Right hindlimb (tissue), 1 donor: Measurements from ENCODE around the gene OPN1SW.

Source experiments
- DNase-seq: peaks from one replicate; pipeline ENCODE4 v3.0.0-alpha.2; 2018

Gene OPN1SW

DNA sequence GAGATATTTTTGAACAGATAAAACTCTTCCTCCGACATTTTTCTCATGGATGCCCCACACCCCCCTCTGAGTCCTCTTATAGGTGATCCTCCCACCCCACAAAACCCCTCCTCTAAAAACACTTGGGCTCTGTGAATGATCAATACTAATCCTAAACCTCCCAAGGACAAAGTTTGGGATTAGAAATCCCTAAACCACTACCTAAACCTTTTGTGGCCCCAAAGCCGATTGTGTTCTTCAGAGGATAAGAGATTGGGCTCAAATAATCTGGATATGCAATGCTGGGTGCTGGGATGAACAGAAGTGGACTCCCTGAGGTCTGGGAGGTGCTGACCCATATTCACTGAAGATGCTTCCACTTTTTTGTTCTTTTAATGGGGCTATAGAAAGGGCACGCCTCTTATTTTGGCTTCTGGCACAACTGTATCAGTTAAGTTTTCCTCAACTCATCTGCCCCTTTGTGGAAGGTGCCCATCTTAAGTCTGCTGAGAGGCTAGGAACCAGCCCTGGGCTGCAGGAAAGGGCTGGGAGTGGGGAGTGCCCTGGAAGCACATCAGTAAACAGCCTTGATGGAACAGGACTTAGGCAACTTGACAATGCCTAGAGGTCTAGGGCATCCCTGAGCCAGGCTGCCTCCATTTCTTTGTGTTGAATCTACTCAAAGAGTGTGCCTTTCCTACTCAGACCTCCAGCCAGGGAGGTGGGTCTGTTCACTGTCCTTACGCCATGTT is at the start of gene OPN1SW:
Gene OPN1SW (minus strand): TSS at position 51 of the 731 bp plus-strand sequence. CDS start 13 bp downstream, at position 38.
- no peak for DNase-seq

DNA sequence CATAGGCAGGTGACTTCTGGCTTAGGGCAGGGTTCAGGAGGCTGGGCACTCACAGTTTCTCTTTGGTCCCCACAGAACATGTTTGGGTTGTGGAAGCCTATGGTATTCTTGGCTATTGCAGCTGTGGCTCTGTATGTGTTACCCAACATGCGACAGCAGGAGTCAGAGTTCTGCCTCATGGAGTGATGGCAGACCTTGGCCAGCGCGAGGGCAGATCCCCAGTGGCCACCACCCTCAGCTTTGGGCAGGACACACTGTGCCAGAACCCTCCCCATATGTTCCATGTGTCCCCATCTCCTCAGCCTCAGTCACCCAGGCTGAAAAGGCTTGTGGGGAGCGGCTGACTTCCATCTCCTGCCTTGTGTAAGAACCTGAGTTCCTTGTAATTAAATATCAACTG is 46.1 kb upstream of the OPN1SW start:
- no peak for DNase-seq

- no peak for DNase-seq
These were observed 43.1 kb upstream of the OPN1SW start for GRCh38 chr7:128818694-128819093.

- no peak for DNase-seq
These were observed 39.8 kb upstream of the OPN1SW start for GRCh38 chr7:128815289-128815942.

DNA sequence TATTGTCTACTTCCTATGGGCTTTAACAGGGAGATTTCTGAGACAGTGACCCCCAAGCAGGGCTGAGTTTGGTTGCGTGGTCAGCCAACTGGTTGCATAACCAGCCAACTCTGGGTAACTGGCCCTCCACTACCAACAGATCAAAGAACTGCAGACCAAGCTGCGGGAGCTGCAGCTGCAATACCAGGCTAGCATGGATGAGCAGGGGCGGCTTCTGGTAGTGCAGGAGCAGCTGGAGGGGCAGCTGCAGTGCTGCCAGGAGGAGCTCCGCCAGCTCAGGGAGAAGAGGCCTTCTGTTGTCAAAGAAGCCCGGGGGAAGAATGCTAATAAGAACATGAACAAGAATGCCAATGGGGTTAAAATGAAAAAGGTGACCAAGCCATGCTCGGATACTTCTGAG is 38.9 kb upstream of the OPN1SW start:
- DNase-seq: peak; percentile 70

- DNase-seq: no peak
These were observed 37.0 kb upstream of the OPN1SW start for GRCh38 chr7:128812514-128813168.

- DNase-seq: no peak
These were observed 36.2 kb upstream of the OPN1SW start for GRCh38 chr7:128811631-128812430.

- DNase-seq: no peak
These were observed 35.4 kb upstream of the OPN1SW start for GRCh38 chr7:128810997-128811396.

- no peak for DNase-seq
These were observed 34.9 kb upstream of the OPN1SW start for GRCh38 chr7:128810473-128810872.

DNA sequence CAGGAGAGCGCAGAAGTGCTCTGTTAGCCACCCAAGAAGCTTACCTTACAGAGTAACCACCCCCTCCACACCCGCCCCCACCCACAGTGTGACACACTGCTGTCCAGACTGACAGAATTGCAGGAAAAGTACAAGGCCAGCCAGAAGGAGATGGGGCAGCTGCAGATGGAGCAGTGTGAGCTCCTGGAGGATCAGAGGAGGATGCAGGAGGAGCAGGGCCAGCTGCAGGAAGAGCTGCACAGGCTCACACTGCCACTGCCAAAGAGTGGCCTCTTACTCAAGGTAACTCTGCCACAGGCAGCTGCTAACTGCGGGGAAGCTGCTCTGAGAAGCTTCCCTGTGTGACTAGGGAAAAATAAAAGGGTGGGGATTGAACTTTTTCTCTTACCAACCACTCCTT is 33.8 kb upstream of the OPN1SW start:
- DNase-seq: no peak

- peak; percentile 60 for DNase-seq
These were observed 31.6 kb upstream of the OPN1SW start for GRCh38 chr7:128807191-128807590.

GRCh38 chr7:128805225-128805624 is 29.6 kb upstream of the OPN1SW start:
- DNase-seq: no peak

- DNase-seq: no peak
These were observed 28.9 kb upstream of the OPN1SW start for GRCh38 chr7:128804484-128804883.

- no peak for DNase-seq
These were observed 26.2 kb upstream of the OPN1SW start for GRCh38 chr7:128801667-128802418.

- no peak for DNase-seq
These were observed 25.4 kb upstream of the OPN1SW start for GRCh38 chr7:128801003-128801402.

DNA sequence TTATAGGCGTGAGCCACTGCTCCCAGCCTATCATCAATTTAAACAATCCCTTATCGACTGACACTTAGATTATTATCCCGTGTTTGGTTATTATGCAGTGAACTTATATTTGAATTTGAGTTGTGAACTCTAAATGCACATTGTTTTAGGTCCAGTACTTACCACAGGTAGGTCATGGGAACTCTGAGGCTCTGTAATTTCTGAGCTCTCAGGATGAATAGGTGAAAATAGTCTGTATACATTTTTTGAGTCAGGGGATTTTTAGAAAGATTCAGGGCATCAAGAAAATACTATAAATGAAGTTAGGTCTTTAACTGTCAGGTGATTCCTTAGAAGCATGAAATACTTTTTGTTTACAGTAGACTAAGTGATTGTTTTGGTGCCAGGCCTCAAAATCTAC is 25.0 kb upstream of the OPN1SW start:
- no peak for DNase-seq

DNA sequence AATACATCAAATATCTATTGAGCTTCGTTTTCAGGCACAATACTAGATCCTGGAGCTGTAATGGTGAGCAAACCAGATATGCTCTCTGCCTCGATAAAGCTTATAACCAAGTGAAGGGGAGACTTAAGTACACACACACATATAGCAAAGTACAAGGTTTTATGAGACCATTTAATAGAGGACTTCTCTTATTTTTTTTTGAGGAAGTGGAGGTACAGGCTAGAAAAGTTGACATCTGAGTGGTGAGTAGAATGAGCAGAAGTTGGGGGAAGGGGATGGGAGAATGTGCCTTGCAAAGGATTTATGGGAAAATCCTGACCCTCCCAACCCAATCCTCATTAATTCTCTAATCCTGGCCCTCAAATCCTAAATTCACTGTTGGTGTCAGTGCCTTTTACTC is 23.9 kb upstream of the OPN1SW start:
- no peak for DNase-seq

- DNase-seq: peak; percentile 74
These were observed 20.7 kb upstream of the OPN1SW start for GRCh38 chr7:128796327-128796726.

DNA sequence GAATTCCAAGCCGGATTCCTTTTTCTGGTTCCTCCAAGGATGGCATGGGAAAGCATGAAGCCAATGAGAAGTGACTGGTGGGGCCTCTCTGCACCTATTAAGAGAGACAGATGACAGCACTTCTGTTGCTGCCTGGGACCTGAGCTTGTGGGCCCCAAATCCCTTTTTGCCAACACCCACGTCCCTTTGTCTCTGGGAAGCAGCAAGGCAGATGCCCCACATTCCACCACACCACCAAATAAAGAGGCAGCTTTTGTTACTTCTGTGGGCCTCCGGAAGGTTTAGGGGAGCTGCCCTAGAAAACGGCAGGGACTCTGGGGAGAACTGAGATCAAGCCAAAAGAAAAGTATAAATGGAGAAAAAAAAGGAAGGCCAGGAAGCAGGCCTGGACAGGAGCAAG is 19.5 kb upstream of the OPN1SW start:
- DNase-seq: no peak

GRCh38 chr7:128794436-128794835 is 18.8 kb upstream of the OPN1SW start:
- no peak for DNase-seq

DNA sequence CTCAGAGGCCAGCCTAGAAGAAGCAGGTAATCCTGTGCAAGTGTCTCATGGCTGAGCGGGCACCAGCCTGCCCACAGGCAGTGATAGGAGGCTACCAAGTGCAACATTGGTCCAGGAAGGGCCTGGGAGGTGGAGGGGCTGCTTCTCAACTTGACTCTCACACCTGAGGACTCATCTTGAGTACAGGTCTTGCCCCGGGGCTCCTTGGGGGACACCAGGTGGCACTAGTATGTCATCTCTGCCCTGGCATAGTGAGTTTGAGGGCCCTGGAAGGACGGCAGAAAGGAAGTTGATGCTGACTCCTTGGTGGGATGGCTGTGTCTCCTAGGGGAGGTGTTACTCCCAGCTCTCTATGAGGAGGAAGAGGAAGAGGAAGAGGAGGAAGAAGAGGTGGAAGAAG is 18.4 kb upstream of the OPN1SW start:
- DNase-seq: no peak

DNA sequence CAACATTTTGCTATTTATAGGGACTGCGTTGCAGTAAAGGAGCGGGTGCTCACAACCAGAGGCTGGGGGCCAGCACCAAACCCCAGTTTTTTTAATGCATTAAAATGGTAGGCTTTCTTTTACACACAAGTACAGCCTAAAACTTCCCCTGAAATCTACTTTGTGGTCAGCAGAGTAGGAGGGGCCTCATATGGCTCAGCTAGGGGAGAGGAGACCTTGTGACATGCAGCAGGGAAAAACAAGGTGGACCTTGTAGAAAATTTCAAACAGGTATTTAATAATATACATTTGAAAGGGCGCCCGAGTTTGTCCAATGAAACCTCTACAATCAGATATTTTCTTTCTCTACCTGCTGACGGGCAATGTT is 17.6 kb upstream of the OPN1SW start:
- no peak for DNase-seq
